GM12878 (cell line): ENCODE results near the gene GPSM1. TPM values are rescaled to one million over a fixed set of nuclear protein-coding genes. Genes with fewer than 3 reads are reported as not detected.

Experiments used
- ATAC-seq: fragments of 200-7000 bp; cut with Tn5 transposase; 3 replicates; pipeline ENCODE4 v1.9.1; 2020; ENCODE audit warnings: mild to moderate bottlenecking, moderate library complexity
- BruUV-seq: library from RNA; stranded (reverse); fragments of 400-500 nt; replicated peaks from 2 replicates; lab custom pipeline; 2021; lab: Mats Ljungman, UMichigan
- CTCF ChIA-PET: fragments of 300-600 bp; sonication (Branson Sonifier 250); formaldehyde crosslinking; extraction: SDS; loops from one replicate; lab custom pipeline; 2021; ENCODE audit warnings: inconsistent platforms; lab: Yijun Ruan, JAX
- POLR2A ChIA-PET: fragments of 350-600 bp; formaldehyde crosslinking; extraction: SDS; loops from one replicate; lab custom pipeline; 2021; ENCODE audit warnings: inconsistent platforms; lab: Charles Lee
- RAD21 ChIA-PET: fragments of 300-600 bp; sonication (Branson Sonifier 250); formaldehyde crosslinking; loops from one replicate; lab custom pipeline; 2023; ENCODE audit warnings: antibody characterized with exemption; ENCODE audit not compliant: unreplicated experiment; lab: Charles Lee
- SMC1A ChIA-PET: fragments of 300-600 bp; sonication (Branson Sonifier 250); formaldehyde crosslinking; loops from one replicate; lab custom pipeline; 2023; ENCODE audit not compliant: unreplicated experiment, uncharacterized antibody; lab: Charles Lee
- DNase-seq: peaks from one replicate; pipeline ENCODE4 v3.0.0-alpha.2; 2011; ENCODE audit warnings: low read depth, low spot score
- FAIRE-seq: peaks from 3 replicates; lab custom pipeline; 2011; peaks lifted over from hg19 to GRCh38; lab: Jason Lieb, UNC
- H2AFZ ChIP-seq: 2 replicates; pipeline ENCODE4 v1.6.0; 2011; ENCODE audit warnings: low read depth, low read length, control low read depth; ENCODE audit not compliant: control insufficient read depth
- H3K27ac ChIP-seq: 2 replicates; pipeline ENCODE4 v1.5.1; 2011; ENCODE audit warnings: control low read depth; ENCODE audit not compliant: control insufficient read depth, insufficient read depth
- H3K27me3 ChIP-seq, 2 experiments: replicated peaks in 1 of 2; 2 replicates each; pipeline versions ENCODE4 v1.6.0 to v1.6.1; 2011; ENCODE audit warnings: low read length in 1 of 2; ENCODE audit not compliant: control insufficient read depth in 2 of 2, insufficient read depth in 2 of 2
- H3K36me3 ChIP-seq, 2 experiments: 2 replicates each; pipeline ENCODE4 v1.5.1; 2011; ENCODE audit warnings: low read length in 1 of 2; ENCODE audit not compliant: control insufficient read depth in 2 of 2, insufficient read depth in 2 of 2
- H3K4me1 ChIP-seq: 2 replicates; pipeline ENCODE4 v1.6.1; 2011; ENCODE audit warnings: mild to moderate bottlenecking, low read length, moderate library complexity, mixed read lengths; ENCODE audit not compliant: control insufficient read depth, insufficient read depth
- H3K4me2 ChIP-seq: 2 replicates; pipeline ENCODE4 v1.6.0; 2011; ENCODE audit warnings: control low read depth; ENCODE audit not compliant: control insufficient read depth, insufficient read depth
- H3K4me3 ChIP-seq: fragments of 200-600 bp; sonication (generic); 2 replicates; pipeline ENCODE4 v1.5.1; 2016
- H3K79me2 ChIP-seq: 2 replicates; pipeline ENCODE4 v1.6.0; 2011; ENCODE audit warnings: low read length; ENCODE audit not compliant: control insufficient read depth, insufficient read depth
- H3K9ac ChIP-seq: 2 replicates; pipeline ENCODE4 v1.8.0; 2011; ENCODE audit warnings: low read length, control low read depth, mixed read lengths; ENCODE audit not compliant: control insufficient read depth, insufficient read depth
- H3K9me3 ChIP-seq: replicated peaks from 3 replicates; pipeline ENCODE4 v1.5.1; 2011; ENCODE audit warnings: mild to moderate bottlenecking, low read length; ENCODE audit not compliant: control insufficient read depth, insufficient read depth
- H4K20me1 ChIP-seq: 2 replicates; pipeline ENCODE4 v1.6.0; 2011; ENCODE audit not compliant: control insufficient read depth, insufficient read depth
- BRCA1 ChIP-seq: IDR thresholded peaks from 2 replicates; pipeline ENCODE4 v1.6.1; 2011; ENCODE audit warnings: low read depth, low read length, improper control_type of control experiment
- CREM ChIP-seq: IDR thresholded peaks from 2 replicates; pipeline ENCODE4 v1.6.1; 2014; ENCODE audit warnings: antibody characterized with exemption, low read depth
- EZH2 ChIP-seq: IDR thresholded peaks from 2 replicates; pipeline ENCODE4 v1.6.1; 2012; ENCODE audit warnings: low read depth, mild to moderate bottlenecking, control low read depth, inconsistent platforms, low read length, borderline replicate concordance; ENCODE audit not compliant: control insufficient read depth
- IRF3 ChIP-seq: fragments of 450-650 bp; IDR thresholded peaks from 2 replicates; pipeline ENCODE4 v1.6.1; 2014; ENCODE audit warnings: mild to moderate bottlenecking
- LARP7 ChIP-seq: fragments of 450-650 bp; IDR thresholded peaks from 2 replicates; pipeline ENCODE4 v1.6.1; 2017; ENCODE audit warnings: mild to moderate bottlenecking
- MLLT1 ChIP-seq: fragments of 450-650 bp; IDR thresholded peaks from 2 replicates; pipeline ENCODE4 v1.6.1; 2016; ENCODE audit warnings: mild to moderate bottlenecking
- NBN ChIP-seq: fragments of 450-650 bp; IDR thresholded peaks from 2 replicates; pipeline ENCODE4 v1.6.1; 2016
- NRF1 ChIP-seq: conservative IDR thresholded peaks from 2 replicates; pipeline ENCODE4 v1.6.1; 2011; ENCODE audit warnings: mild to moderate bottlenecking, low read depth, low read length, improper control_type of control experiment
- RCOR1 ChIP-seq: conservative IDR thresholded peaks from 2 replicates; pipeline ENCODE4 v1.6.1; 2012; ENCODE audit warnings: low read depth, low read length, improper control_type of control experiment
- SUPT20H ChIP-seq: IDR thresholded peaks from 2 replicates; pipeline ENCODE4 v1.6.1; 2011; ENCODE audit warnings: low read depth, mild to moderate bottlenecking, low read length, moderate library complexity, borderline replicate concordance; ENCODE audit not compliant: control insufficient read depth
- SUZ12 ChIP-seq: fragments of 200-600 bp; sonication (generic); IDR thresholded peaks from one replicate; pipeline ENCODE4 v1.6.1; 2018; ENCODE audit warnings: antibody characterized with exemption, mild to moderate bottlenecking; ENCODE audit not compliant: unreplicated experiment
- ZBED1 ChIP-seq: IDR thresholded peaks from 2 replicates; pipeline ENCODE4 v1.6.1; 2016; ENCODE audit warnings: borderline replicate concordance
- ZNF24 ChIP-seq: fragments of 450-650 bp; IDR thresholded peaks from 2 replicates; pipeline ENCODE4 v1.6.1; 2017; ENCODE audit warnings: antibody characterized with exemption, mild to moderate bottlenecking
- WGBS: methylation state at CpG from one replicate; pipeline ENCODE4 v1.1.6; 2016; ENCODE audit warnings: low lambda C conversion rate; ENCODE audit not compliant: insufficient replicate concordance, insufficient coverage; ENCODE audit errors: missing lambda C conversion rate; 5-methylcytosine and 5-hydroxymethylcytosine counted together
- in situ Hi-C: fragments of 300-500 bp; cut with MboI; formaldehyde crosslinking; loops from 9 replicates; pipeline ENCODE4 v1.14.3; 2018; ENCODE audit warnings: mixed read lengths
- intact Hi-C: fragments of 100-400 bp; cut with micrococcal nuclease; formaldehyde crosslinking; loops from one replicate; pipeline ENCODE4 v1.14.2; 2022; ENCODE audit not compliant: unreplicated experiment
- polyA plus RNA-seq, 11 experiments: library from polyadenylated mRNA; depleted of rRNA in 4 of 11; unstranded in 6 of 11; stranded (reverse) in 5 of 11; fragments of >200 nt; fragmentation: Nextera tagmentation in 4 of 11; fragmentation: Illumina TruSeq in 1 of 11; extraction: Ambion mirVana in 4 of 11; extraction: Trizol in 1 of 11; gene quantifications; 1 replicate in 1 of 11; 2 replicates in 10 of 11; pipeline versions ENCODE4 v1.2.1 to v1.2.3, GENCODE V29; 2011 to 2016; ENCODE audit warnings: inconsistent platforms in 2 of 11, missing spikeins in 2 of 11, low read depth in 1 of 11
- total RNA-seq, 4 experiments: library from RNA; depleted of rRNA in 3 of 4; stranded (reverse); fragments of >200 nt in 3 of 4; fragmentation: Illumina TruSeq in 1 of 4; extraction: Trizol in 1 of 4; gene quantifications; 2 replicates each; pipeline versions ENCODE4 v1.2.1 to v1.2.3, GENCODE V29; 2013 to 2021
- TF ChIP-seq, protein P1 (sequence below): fragments of 150-350 bp; IDR thresholded peaks from 2 replicates; pipeline ENCODE4 v1.6.1; 2016; ENCODE audit warnings: low read depth, low read length
- TF ChIP-seq, protein P2 (sequence below): fragments of 450-650 bp; formaldehyde crosslinking; IDR thresholded peaks from 2 replicates; pipeline ENCODE4 v1.4.0; 2022; ENCODE audit warnings: mild to moderate bottlenecking, moderate library complexity

Gene GPSM1
- total and polyA plus RNA-seq, 10 of the 15 experiments (the other 5 are each of a cell fraction or from before 2014, with no cell fraction given) = 0.04 to 0.10 (median 0.10) TPM; not detected in 7

DNA sequence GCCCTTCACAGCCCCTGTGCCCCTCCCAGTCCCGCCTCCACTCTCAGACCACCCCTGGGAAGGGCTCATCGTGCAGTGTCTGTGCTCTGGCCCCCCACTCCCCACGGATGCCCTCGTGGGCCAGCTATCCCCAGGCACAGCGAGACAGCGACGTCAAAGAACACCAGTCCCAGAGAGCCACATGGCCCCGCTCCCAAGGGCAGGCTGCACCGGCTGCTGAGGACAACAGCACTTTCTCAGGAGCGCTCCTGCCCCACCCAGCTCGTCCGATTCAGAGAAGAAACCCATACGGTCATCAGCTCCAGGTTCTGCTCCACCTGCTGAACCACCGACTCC is 77.4 kb downstream of the GPSM1 start:
- in situ Hi-C loops (no loop called here), intact Hi-C loops (no loop called here)
- FAIRE-seq (peak; percentile 23), ATAC-seq (no peak), DNase-seq (no peak)
- SMC1A ChIA-PET = no interaction called here
- Histone ChIP-seq H3K9me3 (no peaks in the 10 kb centered on the region), H4K20me1 (no peaks in the 10 kb centered on the region), H3K79me2 (peaks cover 30% of the 10 kb centered on the region), H3K36me3 (peaks cover 7 to 18% of the 10 kb centered on the region in 2 experiments; a peak in 3 of 4 replicates), H3K4me2 (peak overlapping the region; percentile 90), H3K9ac (peak overlapping the region; percentile 65), H2AFZ (peak overlapping the region; percentile 37; the same call in 1 of the 2 replicates), H3K4me3 (peak overlapping the region; percentile 24; the same call in 1 of the 2 replicates), H3K27ac (peak overlapping the region; percentile 92), H3K4me1 (peaks cover 42% of the 10 kb centered on the region), H3K27me3 (no peaks in the 10 kb centered on the region)
- RAD21 ChIA-PET = interaction anchor here (0.6 kb wide), 1 partner anchor 655 kb away, joined by 4 read pairs; no protein-coding TSS in a partner anchor
- no TSS peak for BruUV-seq
- CTCF ChIA-PET = no interaction called here
- 44% methylated on average over 14 of the region's 14 CpGs for WGBS
- POLR2A ChIA-PET = interaction anchor here (0.6 to 1.9 kb wide), 3 partner anchors 17 to 42 kb away, joined by 5 to 10 read pairs (median 6); partner anchors contain the start of gene DNLZ
- 0 out of 2 replicates have a peak, but pooled peaks have one; percentile 38 for TF ChIP-seq ZBED1
- no peak for TF ChIP-seq CREM
- TF ChIP-seq SUZ12 = no peak
- no peak for TF ChIP-seq EZH2
- no peak for TF ChIP-seq ZNF24
- no peak for TF ChIP-seq IRF3
- no peak for TF ChIP-seq BRCA1
- no peak for TF ChIP-seq RCOR1
- no peak for TF ChIP-seq LARP7
- TF ChIP-seq, protein P1, sequence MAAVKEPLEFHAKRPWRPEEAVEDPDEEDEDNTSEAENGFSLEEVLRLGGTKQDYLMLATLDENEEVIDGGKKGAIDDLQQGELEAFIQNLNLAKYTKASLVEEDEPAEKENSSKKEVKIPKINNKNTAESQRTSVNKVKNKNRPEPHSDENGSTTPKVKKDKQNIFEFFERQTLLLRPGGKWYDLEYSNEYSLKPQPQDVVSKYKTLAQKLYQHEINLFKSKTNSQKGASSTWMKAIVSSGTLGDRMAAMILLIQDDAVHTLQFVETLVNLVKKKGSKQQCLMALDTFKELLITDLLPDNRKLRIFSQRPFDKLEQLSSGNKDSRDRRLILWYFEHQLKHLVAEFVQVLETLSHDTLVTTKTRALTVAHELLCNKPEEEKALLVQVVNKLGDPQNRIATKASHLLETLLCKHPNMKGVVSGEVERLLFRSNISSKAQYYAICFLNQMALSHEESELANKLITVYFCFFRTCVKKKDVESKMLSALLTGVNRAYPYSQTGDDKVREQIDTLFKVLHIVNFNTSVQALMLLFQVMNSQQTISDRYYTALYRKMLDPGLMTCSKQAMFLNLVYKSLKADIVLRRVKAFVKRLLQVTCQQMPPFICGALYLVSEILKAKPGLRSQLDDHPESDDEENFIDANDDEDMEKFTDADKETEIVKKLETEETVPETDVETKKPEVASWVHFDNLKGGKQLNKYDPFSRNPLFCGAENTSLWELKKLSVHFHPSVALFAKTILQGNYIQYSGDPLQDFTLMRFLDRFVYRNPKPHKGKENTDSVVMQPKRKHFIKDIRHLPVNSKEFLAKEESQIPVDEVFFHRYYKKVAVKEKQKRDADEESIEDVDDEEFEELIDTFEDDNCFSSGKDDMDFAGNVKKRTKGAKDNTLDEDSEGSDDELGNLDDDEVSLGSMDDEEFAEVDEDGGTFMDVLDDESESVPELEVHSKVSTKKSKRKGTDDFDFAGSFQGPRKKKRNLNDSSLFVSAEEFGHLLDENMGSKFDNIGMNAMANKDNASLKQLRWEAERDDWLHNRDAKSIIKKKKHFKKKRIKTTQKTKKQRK = no peak
- TF ChIP-seq, protein P2, sequence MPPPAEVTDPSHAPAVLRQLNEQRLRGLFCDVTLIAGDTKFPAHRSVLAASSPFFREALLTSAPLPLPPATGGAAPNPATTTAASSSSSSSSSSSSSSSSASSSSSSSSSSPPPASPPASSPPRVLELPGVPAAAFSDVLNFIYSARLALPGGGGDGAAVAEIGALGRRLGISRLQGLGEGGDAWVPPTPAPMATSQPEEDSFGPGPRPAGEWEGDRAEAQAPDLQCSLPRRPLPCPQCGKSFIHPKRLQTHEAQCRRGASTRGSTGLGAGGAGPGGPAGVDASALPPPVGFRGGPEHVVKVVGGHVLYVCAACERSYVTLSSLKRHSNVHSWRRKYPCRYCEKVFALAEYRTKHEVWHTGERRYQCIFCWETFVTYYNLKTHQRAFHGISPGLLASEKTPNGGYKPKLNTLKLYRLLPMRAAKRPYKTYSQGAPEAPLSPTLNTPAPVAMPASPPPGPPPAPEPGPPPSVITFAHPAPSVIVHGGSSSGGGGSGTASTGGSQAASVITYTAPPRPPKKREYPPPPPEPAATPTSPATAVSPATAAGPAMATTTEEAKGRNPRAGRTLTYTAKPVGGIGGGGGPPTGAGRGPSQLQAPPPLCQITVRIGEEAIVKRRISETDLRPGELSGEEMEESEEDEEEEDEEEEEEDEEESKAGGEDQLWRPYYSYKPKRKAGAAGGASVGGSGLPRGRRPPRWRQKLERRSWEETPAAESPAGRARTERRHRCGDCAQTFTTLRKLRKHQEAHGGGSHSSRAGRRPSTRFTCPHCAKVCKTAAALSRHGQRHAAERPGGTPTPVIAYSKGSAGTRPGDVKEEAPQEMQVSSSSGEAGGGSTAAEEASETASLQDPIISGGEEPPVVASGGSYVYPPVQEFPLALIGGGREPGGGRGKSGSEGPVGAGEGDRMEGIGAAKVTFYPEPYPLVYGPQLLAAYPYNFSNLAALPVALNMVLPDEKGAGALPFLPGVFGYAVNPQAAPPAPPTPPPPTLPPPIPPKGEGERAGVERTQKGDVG (CRISPR knock-in tag) = no peak
- TF ChIP-seq NBN = no peak
- TF ChIP-seq NRF1 = no peak
- no peak for TF ChIP-seq SUPT20H
- peak; percentile 66 for TF ChIP-seq MLLT1
